Measurements from ENCODE around the gene TLK1. TPM values are rescaled to one million over a fixed set of nuclear protein-coding genes. Genes with fewer than 3 reads are reported as not detected.

The TLK1 gene
- total RNA-seq, 2 donors from 2014 or later, result 85.4 to 85.8 TPM

- no peaks in the 10 kb centered on the region for H3K4me1 ChIP-seq (ENCODE audit: control insufficient read depth, insufficient read depth, low read length)
- H3K27me3 ChIP-seq (ENCODE audit: control insufficient read depth, insufficient read depth, low read length, poor library complexity, severe bottlenecking), result no peaks in the 10 kb centered on the region
- TF ChIP-seq, protein P1, sequence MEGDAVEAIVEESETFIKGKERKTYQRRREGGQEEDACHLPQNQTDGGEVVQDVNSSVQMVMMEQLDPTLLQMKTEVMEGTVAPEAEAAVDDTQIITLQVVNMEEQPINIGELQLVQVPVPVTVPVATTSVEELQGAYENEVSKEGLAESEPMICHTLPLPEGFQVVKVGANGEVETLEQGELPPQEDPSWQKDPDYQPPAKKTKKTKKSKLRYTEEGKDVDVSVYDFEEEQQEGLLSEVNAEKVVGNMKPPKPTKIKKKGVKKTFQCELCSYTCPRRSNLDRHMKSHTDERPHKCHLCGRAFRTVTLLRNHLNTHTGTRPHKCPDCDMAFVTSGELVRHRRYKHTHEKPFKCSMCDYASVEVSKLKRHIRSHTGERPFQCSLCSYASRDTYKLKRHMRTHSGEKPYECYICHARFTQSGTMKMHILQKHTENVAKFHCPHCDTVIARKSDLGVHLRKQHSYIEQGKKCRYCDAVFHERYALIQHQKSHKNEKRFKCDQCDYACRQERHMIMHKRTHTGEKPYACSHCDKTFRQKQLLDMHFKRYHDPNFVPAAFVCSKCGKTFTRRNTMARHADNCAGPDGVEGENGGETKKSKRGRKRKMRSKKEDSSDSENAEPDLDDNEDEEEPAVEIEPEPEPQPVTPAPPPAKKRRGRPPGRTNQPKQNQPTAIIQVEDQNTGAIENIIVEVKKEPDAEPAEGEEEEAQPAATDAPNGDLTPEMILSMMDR (conservative IDR thresholded peaks at IDR 0.05), result no peak
- H3K4me3 Mint-ChIP-seq, result no peak overlapping the region
- 93% methylated on average over 1 of the region's 1 CpG; no CpG with 5 or more reads in 1 of the 2 experiments for WGBS, 2 experiments (ENCODE audit: insufficient coverage in 1 of 2, insufficient read length in 1 of 2)
- H3K27ac Mint-ChIP-seq, result no peak overlapping the region
- peaks cover 13% of the 10 kb centered on the region for H3K4me1 Mint-ChIP-seq
- H3K27ac ChIP-seq (ENCODE audit: low read depth, low read length), result no peak overlapping the region
- peaks cover 11% of the 10 kb centered on the region for H3K36me3 Mint-ChIP-seq (ENCODE audit: low read depth)
- H3K27me3 Mint-ChIP-seq (ENCODE audit: insufficient read depth), result no peaks in the 10 kb centered on the region
- H3K4me3 ChIP-seq (ENCODE audit: low read length), result no peak overlapping the region
- H3K36me3 ChIP-seq (ENCODE audit: control insufficient read depth, insufficient read depth, low read length), result peaks cover 38% of the 10 kb centered on the region
- no peaks in the 10 kb centered on the region for H3K9me3 Mint-ChIP-seq
- no peak for DNase-seq
- no peaks in the 10 kb centered on the region for H3K9me3 ChIP-seq (ENCODE audit: control insufficient read depth, low read length)
- no peak overlapping the region for H3K9ac ChIP-seq (ENCODE audit: extremely low read depth, low read length, poor library complexity, severe bottlenecking)
These were observed 216.1 kb downstream of the TLK1 start for GRCh38 chr2:170944545-170944944.

DNA sequence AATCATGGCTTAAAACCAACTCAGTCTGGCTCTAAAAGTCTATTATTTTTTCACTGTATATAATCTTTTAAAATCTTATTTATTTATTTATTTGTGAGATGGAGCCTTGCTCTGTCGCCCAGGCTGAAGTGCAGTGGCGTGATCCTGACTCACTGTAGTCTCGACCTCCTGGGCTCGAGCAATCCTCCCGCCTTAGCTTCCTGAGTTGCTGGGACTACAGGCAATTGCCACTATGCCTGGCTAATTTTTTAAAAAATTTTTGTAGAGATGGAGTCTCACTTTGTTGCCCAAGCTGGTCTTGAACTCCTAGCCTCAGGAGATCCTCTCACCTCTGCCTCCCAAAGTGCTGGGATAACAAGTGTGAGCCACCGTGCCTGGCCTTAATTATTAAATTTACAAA lies 217.1 kb downstream of the TLK1 start:
- no peak for DNase-seq
- Histone ChIP-seq H3K36me3 (ENCODE audit: control insufficient read depth, insufficient read depth, low read length) (peaks cover 29% of the 10 kb centered on the region), H3K27me3 (ENCODE audit: control insufficient read depth, insufficient read depth, low read length, poor library complexity, severe bottlenecking) (no peaks in the 10 kb centered on the region), H3K9ac (ENCODE audit: extremely low read depth, low read length, poor library complexity, severe bottlenecking) (no peak overlapping the region), H3K27ac (ENCODE audit: low read depth, low read length) (no peak overlapping the region), H3K4me1 (ENCODE audit: control insufficient read depth, insufficient read depth, low read length) (no peaks in the 10 kb centered on the region), H3K9me3 (ENCODE audit: control insufficient read depth, low read length) (no peaks in the 10 kb centered on the region), H3K4me3 (ENCODE audit: low read length) (no peak overlapping the region)
- TF ChIP-seq, protein P1 (conservative IDR thresholded peaks at IDR 0.05), result no peak
- Mint-ChIP-seq H3K4me3 (no peak overlapping the region), H3K4me1 (peaks cover 11% of the 10 kb centered on the region), H3K27me3 (ENCODE audit: insufficient read depth) (no peaks in the 10 kb centered on the region), H3K9me3 (no peaks in the 10 kb centered on the region), H3K36me3 (ENCODE audit: low read depth) (peaks cover 9% of the 10 kb centered on the region), H3K27ac (no peak overlapping the region)
- WGBS, 2 experiments (ENCODE audit: insufficient coverage in 1 of 2, insufficient read length in 1 of 2), result 84% methylated on average over 6 of the region's 6 CpGs; no CpG with 5 or more reads in 1 of the 2 experiments

DNA sequence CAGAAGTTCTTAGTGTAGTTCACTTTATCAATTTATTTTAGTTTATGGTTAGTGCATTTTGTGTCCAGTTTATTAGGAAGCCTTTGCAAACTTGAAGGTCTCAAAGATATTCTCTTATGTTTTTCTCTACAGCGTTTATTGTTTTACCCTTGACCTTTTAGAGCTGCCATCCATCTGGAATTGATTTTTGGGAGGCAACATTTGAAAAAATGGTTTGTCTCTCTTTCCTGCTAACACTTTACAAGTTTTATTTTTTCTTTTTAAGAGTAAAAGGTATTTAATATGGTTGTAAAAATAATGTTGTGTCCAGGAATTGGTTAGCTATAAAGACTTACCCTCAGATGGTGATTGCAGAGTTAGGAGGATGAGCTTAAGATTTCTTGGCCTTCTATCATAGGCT lies 217.7 kb downstream of the TLK1 start:
- Mint-ChIP-seq H3K36me3 (ENCODE audit: low read depth) (peaks cover 9% of the 10 kb centered on the region), H3K9me3 (no peaks in the 10 kb centered on the region), H3K4me3 (no peak overlapping the region), H3K4me1 (peaks cover 11% of the 10 kb centered on the region), H3K27ac (no peak overlapping the region), H3K27me3 (ENCODE audit: insufficient read depth) (no peaks in the 10 kb centered on the region)
- Histone ChIP-seq H3K9me3 (ENCODE audit: control insufficient read depth, low read length) (no peaks in the 10 kb centered on the region), H3K4me3 (ENCODE audit: low read length) (no peak overlapping the region), H3K27ac (ENCODE audit: low read depth, low read length) (no peak overlapping the region), H3K36me3 (ENCODE audit: control insufficient read depth, insufficient read depth, low read length) (peaks cover 28% of the 10 kb centered on the region), H3K27me3 (ENCODE audit: control insufficient read depth, insufficient read depth, low read length, poor library complexity, severe bottlenecking) (no peaks in the 10 kb centered on the region), H3K4me1 (ENCODE audit: control insufficient read depth, insufficient read depth, low read length) (no peaks in the 10 kb centered on the region), H3K9ac (ENCODE audit: extremely low read depth, low read length, poor library complexity, severe bottlenecking) (no peak overlapping the region)
- 100% methylated on average over 1 of the region's 1 CpG; no CpG with 5 or more reads in 1 of the 2 experiments for WGBS, 2 experiments (ENCODE audit: insufficient coverage in 1 of 2, insufficient read length in 1 of 2)
- TF ChIP-seq, protein P1 (conservative IDR thresholded peaks at IDR 0.05), result no peak
- DNase-seq, result no peak

Data from endodermal cell (in vitro differentiated cells).